Left ventricle myocardium inferior (tissue), 1 donor: ENCODE results near the gene APEX1. TPM values are rescaled to one million over a fixed set of nuclear protein-coding genes. Genes with fewer than 3 reads are reported as not detected.

Experiments
- DNase-seq: peaks from one replicate; pipeline ENCODE4 v3.0.0-alpha.2; 2020
- H3K27ac ChIP-seq: fragments of 200-600 bp; replicated peaks from 2 replicates; pipeline ENCODE4 v1.8.0; 2021
- H3K27me3 ChIP-seq: fragments of 200-600 bp; 2 replicates; pipeline ENCODE4 v1.8.0; 2021; ENCODE audit warnings: low read depth
- H3K36me3 ChIP-seq: fragments of 200-600 bp; 2 replicates; pipeline ENCODE4 v1.8.0; 2021
- H3K4me1 ChIP-seq: fragments of 200-600 bp; 2 replicates; pipeline ENCODE4 v1.8.0; 2021
- H3K4me3 ChIP-seq: fragments of 200-600 bp; 2 replicates; pipeline ENCODE4 v1.8.0; 2021; ENCODE audit warnings: mild to moderate bottlenecking, moderate library complexity
- H3K9me3 ChIP-seq: fragments of 200-600 bp; replicated peaks from 2 replicates; pipeline ENCODE4 v1.8.0; 2021
- CTCF ChIP-seq: fragments of 200-600 bp; IDR thresholded peaks from 2 replicates; pipeline ENCODE4 v1.8.0; 2021; ENCODE audit warnings: antibody characterized with exemption, mild to moderate bottlenecking, borderline replicate concordance
- intact Hi-C: fragments of 100-400 bp; cut with micrococcal nuclease; formaldehyde crosslinking; loops from one replicate; pipeline ENCODE4 v1.11.0; 2022
- total RNA-seq: library from RNA; stranded (reverse); fragmentation: NEBNext Ultra II Directional; extraction: Animal tissue kit (Norgen Biotek cat#: 25700); gene quantifications from one replicate; pipeline ENCODE4 v1.2.1, GENCODE V29; 2021
- donor health status: DM: no; HTN: yes; CAD: no; lungs with severe emphysema.

APEX1 gene
- total RNA-seq, 1 donor from 2014 or later, result 75.0 TPM

- H3K4me1 ChIP-seq, result peaks cover 43% of the 10 kb centered on the region
- peaks cover 33% of the 10 kb centered on the region for H3K36me3 ChIP-seq
- no peaks in the 10 kb centered on the region for H3K9me3 ChIP-seq
- H3K27ac ChIP-seq, result peak within 1 kb of the TSS; percentile 93
- TF ChIP-seq CTCF, result no peak
- intact Hi-C loops, result no loop called here
- peak within 1 kb of the TSS; percentile 98 for H3K4me3 ChIP-seq
- H3K27me3 ChIP-seq, result no peaks in the 10 kb centered on the region
- DNase-seq, result peak; percentile 99
Observed at GRCh38 chr14:20461225-20462141, 6.5 kb downstream of the APEX1 start, which contains the start of gene PIP4P1. PIP4P1 (minus strand) TSS chr14:20461434; CDS start chr14:20461325, 109 bp downstream.

- intact Hi-C loops, result no loop called here
- DNase-seq, result no peak
- Histone ChIP-seq H3K27me3 (no peaks in the 10 kb centered on the region), H3K4me1 (peaks cover 46% of the 10 kb centered on the region), H3K27ac (peak overlapping the region; percentile 92), H3K9me3 (no peaks in the 10 kb centered on the region), H3K4me3 (peak overlapping the region; percentile 94), H3K36me3 (peaks cover 6% of the 10 kb centered on the region)
- no peak for TF ChIP-seq CTCF
Observed at GRCh38 chr14:20468764-20469241, 13.8 kb downstream of the APEX1 start.

GRCh38 chr14:20469242-20469889 lies 14.3 kb downstream of the APEX1 start, which contains the start of gene PNP:
PNP (plus strand) TSS chr14:20469406; CDS start chr14:20469525, 119 bp downstream.
- peak; percentile 84 for DNase-seq
- peak within 1 kb of the TSS; percentile 92 for H3K27ac ChIP-seq
- intact Hi-C loops, result no loop called here
- H3K9me3 ChIP-seq, result no peaks in the 10 kb centered on the region
- H3K36me3 ChIP-seq, result peaks cover 8% of the 10 kb centered on the region
- no peak for TF ChIP-seq CTCF
- no peaks in the 10 kb centered on the region for H3K27me3 ChIP-seq
- H3K4me3 ChIP-seq, result peak within 1 kb of the TSS; percentile 94
- H3K4me1 ChIP-seq, result peaks cover 46% of the 10 kb centered on the region

- H3K4me1 ChIP-seq, result peaks cover 46% of the 10 kb centered on the region
- DNase-seq, result no peak
- H3K36me3 ChIP-seq, result peaks cover 15% of the 10 kb centered on the region
- intact Hi-C loops, result loop anchor here (10.0 kb wide), 1 partner anchor 145 kb away; no protein-coding TSS in a partner anchor
- TF ChIP-seq CTCF, result no peak
- H3K4me3 ChIP-seq, result peak overlapping the region; percentile 94
- H3K9me3 ChIP-seq, result no peaks in the 10 kb centered on the region
- H3K27ac ChIP-seq, result peak overlapping the region; percentile 92
- no peaks in the 10 kb centered on the region for H3K27me3 ChIP-seq
Observed at GRCh38 chr14:20469890-20470602, 15.0 kb downstream of the APEX1 start.

GRCh38 chr14:20470603-20470901 lies 15.5 kb downstream of the APEX1 start:
- Histone ChIP-seq H3K27ac (peak overlapping the region; percentile 92), H3K9me3 (no peaks in the 10 kb centered on the region), H3K36me3 (peaks cover 20% of the 10 kb centered on the region), H3K4me3 (peak overlapping the region; percentile 94), H3K4me1 (peaks cover 46% of the 10 kb centered on the region), H3K27me3 (no peaks in the 10 kb centered on the region)
- intact Hi-C loops, result loop anchor here (10.0 kb wide), 1 partner anchor 144 kb away; no protein-coding TSS in a partner anchor
- DNase-seq, result no peak
- no peak for TF ChIP-seq CTCF
